HG03521 (cell line): ENCODE measurements around the gene CPNE5.
"Not testable (repeated sequence)": the region's sequence is repeated elsewhere in the genome, so short reads cannot be mapped to it uniquely, and the experiment has no call there.

Source experiments
- ATAC-seq: cut with Tn5 transposase; IDR thresholded peaks from one replicate; pipeline ENCODE4 v1.9.1; 2021; ENCODE audit warnings: mild to moderate bottlenecking, moderate library complexity; ENCODE audit not compliant: unreplicated experiment

Gene CPNE5

GRCh38 chr6:36704961-36705577 lies 134.2 kb downstream of the CPNE5 start:
- not testable (repeated sequence) for ATAC-seq

GRCh38 chr6:36703982-36704381 lies 135.3 kb downstream of the CPNE5 start:
- ATAC-seq, result no peak

- no peak for ATAC-seq
Measured at GRCh38 chr6:36703081-36703606, 136.1 kb downstream of the CPNE5 start.

- ATAC-seq, result no peak
Measured at GRCh38 chr6:36702656-36703055, 136.6 kb downstream of the CPNE5 start.

DNA sequence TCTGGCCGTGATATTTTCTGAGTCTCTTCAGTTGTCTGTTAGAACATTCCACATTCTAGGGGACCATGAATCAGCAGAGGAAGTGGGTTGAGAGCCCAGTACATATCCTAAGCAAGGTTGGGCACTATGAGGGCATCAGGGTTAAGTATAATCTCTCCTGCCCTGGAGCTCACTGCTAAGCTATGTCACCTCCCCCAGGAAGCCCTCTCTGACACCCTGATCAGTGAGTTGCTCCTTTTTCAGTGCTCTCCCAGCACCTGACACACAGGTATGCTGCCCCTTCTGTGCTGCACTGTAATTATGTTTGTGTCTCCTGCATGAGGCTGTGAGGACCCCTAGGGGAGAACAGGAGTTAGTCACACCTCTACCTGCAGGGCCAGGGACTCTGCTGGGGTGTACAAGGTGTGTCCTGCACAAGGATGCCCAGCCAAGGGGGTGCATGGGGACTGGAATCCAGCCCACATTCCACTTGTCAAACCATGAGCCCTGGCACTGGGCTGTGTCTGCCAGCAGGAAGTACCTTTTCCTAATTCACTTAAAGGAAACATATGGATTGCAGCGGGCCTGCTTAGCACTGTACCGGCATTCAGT lies 137.7 kb downstream of the CPNE5 start:
- no peak for ATAC-seq

- no peak for ATAC-seq
Measured at GRCh38 chr6:36700831-36701230, 138.4 kb downstream of the CPNE5 start.

GRCh38 chr6:36700071-36700812 lies 139.0 kb downstream of the CPNE5 start:
- no peak for ATAC-seq

DNA sequence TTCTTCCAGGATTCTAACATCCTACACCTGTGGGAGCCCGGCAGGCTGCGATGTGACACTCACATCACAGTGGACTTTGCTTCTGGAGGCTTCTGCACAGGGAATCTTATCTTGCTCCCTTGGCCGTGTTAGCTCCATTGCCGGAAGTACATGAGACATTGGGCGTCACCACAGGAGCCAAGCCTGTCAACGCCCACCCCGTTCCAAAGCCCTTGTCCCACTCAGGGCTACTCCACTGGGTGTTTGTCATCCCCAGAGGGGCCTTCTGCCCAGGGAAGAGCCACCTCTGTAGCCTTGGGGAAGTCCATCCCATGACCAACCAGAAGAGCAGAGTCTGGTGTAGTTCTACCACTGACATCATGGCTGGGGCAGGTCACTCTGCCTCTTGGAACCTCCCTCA lies 139.9 kb downstream of the CPNE5 start:
- ATAC-seq, result no peak

- ATAC-seq, result no peak
Measured at GRCh38 chr6:36698871-36699271, 140.4 kb downstream of the CPNE5 start.

DNA sequence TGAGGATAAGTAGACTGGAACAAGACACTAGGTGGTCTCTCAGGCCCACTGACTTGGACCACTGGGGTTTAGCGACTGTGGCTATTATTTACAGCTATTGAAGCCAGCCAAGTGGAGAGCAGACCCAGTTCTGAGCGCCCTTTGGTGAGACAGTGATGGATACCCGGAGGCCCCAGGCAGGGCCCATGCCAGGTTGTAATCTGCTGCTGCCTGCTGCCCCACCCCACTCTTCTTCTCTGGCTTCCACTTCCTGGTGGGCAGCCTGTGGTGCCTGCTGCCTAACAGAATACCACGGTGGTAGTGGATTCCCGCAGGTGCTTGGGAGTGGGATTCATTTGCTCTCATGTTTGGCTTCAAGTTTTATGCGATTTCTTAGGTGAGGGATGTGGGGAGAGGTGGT lies 141.0 kb downstream of the CPNE5 start:
- no peak for ATAC-seq

DNA sequence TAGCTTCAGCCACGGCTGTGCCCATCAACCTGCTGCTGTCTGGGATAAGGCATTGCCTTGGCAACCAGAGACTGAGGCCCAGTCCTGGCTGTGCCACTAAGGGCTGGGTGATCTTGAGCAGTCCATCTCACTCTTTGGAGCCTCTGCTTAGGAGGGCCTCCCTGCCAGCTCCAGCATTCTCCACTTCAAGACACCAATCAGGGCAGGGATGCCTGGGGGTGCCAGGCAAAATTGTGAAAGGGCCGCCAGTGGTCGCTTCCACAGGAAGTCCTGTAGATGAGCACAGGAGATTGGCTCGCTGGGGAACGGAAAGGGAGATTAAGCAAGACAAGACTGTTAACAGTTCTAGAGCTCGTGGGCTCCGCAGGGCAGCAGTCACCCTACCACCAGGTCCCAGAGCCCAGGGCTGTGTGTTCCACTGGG lies 141.8 kb downstream of the CPNE5 start, which contains the start of gene RAB44:
Gene RAB44, plus strand, starts transcription at position 346 of the 423 bp plus-strand sequence. CDS start 6,410 bp downstream, outside the sequence.
- no peak for ATAC-seq

- ATAC-seq, result no peak
Measured at GRCh38 chr6:36695414-36695813, 143.8 kb downstream of the CPNE5 start.

DNA sequence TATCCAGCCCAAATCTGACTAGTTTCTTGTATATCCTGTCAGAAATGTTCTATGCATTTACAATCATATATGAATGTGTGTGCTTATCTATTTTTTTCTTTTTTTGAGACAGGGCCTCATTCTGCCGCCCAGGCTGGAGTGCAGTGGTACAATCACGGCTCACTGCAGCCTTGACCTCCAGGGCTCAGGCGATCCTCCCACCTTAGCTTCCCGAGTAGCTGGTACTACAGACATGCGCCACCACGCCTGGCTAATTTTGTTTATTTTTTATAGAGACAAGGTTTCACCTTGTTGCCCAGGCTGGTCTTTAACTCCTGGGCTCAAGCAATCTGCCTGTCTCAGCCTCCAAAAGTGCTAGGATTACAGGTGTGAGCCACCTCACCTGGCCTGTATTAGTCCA lies 144.6 kb downstream of the CPNE5 start:
- ATAC-seq, result no peak

- no peak for ATAC-seq
Measured at GRCh38 chr6:36692861-36693702, 146.2 kb downstream of the CPNE5 start.

GRCh38 chr6:36692220-36692619 lies 147.0 kb downstream of the CPNE5 start:
- peak; percentile 63 for ATAC-seq

DNA sequence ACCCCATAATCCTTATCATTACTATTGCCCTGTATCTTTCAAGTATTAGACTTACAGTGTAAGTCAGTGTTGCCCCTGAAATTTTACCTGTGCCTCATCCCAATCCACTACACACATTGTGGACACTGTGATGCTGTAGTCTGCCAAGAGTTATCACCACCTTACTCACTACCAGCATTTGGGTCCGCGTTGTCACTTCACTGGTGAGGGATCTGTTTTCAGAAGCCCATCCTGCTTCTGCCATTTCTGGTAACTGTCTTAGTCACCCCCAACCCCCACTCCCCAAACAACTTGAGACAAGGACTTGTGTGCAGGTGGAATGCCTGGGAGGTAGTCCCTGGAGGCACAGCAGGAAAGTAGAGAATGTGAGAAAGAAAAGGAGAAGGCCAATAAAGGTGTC lies 147.6 kb downstream of the CPNE5 start:
- no peak for ATAC-seq

- no peak for ATAC-seq
Measured at GRCh38 chr6:36691011-36691410, 148.2 kb downstream of the CPNE5 start.
